NCI-H226 (cell line): Measurements from ENCODE around the gene ZNF419.
"Not testable (repeated sequence)": the region's sequence is repeated elsewhere in the genome, so short reads cannot be mapped to it uniquely, and the experiment has no call there.

Experiments
- DNase-seq: peaks from one replicate; pipeline ENCODE4 v3.0.0-alpha.2; 2015

The ZNF419 gene

GRCh38 chr19:57487477-57488298, at the start of gene ZNF419:
Gene ZNF419 (plus strand): TSS chr19:57487750. CDS start chr19:57487951, 201 bp downstream.
- peak; percentile 92 for DNase-seq

- no peak for DNase-seq
These were observed 49.6 kb upstream of the ZNF419 start for GRCh38 chr19:57437931-57438330.

- no peak for DNase-seq
These were observed 48.6 kb upstream of the ZNF419 start for GRCh38 chr19:57438925-57439324.

- DNase-seq = no peak
These were observed 45.4 kb upstream of the ZNF419 start for GRCh38 chr19:57441979-57442752.

GRCh38 chr19:57443121-57443696, 44.3 kb upstream of the ZNF419 start:
- no peak for DNase-seq

- no peak for DNase-seq
These were observed 35.2 kb upstream of the ZNF419 start for GRCh38 chr19:57452307-57452706.

- DNase-seq = peak; percentile 51
These were observed 21.7 kb upstream of the ZNF419 start for GRCh38 chr19:57465680-57466381.

- DNase-seq = no peak
These were observed 21.1 kb upstream of the ZNF419 start for GRCh38 chr19:57466489-57466888.

- no peak for DNase-seq
These were observed 13.9 kb upstream of the ZNF419 start for GRCh38 chr19:57473646-57474045.

GRCh38 chr19:57477191-57478008, 10.2 kb upstream of the ZNF419 start, which contains the start of gene ZNF772:
Gene ZNF772 (minus strand): TSS chr19:57477566. CDS start chr19:57477309, 257 bp downstream.
- DNase-seq = peak; percentile 99

- not testable (repeated sequence) for DNase-seq
These were observed 722 bp downstream of the ZNF419 start for GRCh38 chr19:57488299-57488644.

- DNase-seq = not testable (repeated sequence)
These were observed 11.8 kb downstream of the ZNF419 start for GRCh38 chr19:57499332-57499679.

GRCh38 chr19:57499680-57500395, 12.3 kb downstream of the ZNF419 start, which contains the start of gene ZNF773:
Gene ZNF773 (plus strand): TSS chr19:57499938. CDS start chr19:57500081, 143 bp downstream.
- DNase-seq = peak; percentile 97

- peak; percentile 38 for DNase-seq
These were observed 12.8 kb downstream of the ZNF419 start for GRCh38 chr19:57500400-57500799.

GRCh38 chr19:57506163-57506562, 18.6 kb downstream of the ZNF419 start:
- DNase-seq = no peak

- no peak for DNase-seq
These were observed 23.9 kb downstream of the ZNF419 start for GRCh38 chr19:57511484-57511883.

GRCh38 chr19:57512845-57513244, 25.3 kb downstream of the ZNF419 start:
- DNase-seq = peak; percentile 47

GRCh38 chr19:57515255-57515654, 27.7 kb downstream of the ZNF419 start:
- no peak for DNase-seq

- not testable (repeated sequence) for DNase-seq
These were observed 30.5 kb downstream of the ZNF419 start for GRCh38 chr19:57518021-57518420.

- DNase-seq = peak; percentile 99
These were observed 39.8 kb downstream of the ZNF419 start, which contains the start of gene ZNF549 for GRCh38 chr19:57527136-57527881. Gene ZNF549 (plus strand): TSS chr19:57527356. CDS start chr19:57527574, 218 bp downstream.
